HG02938 (cell line): Measurements from ENCODE around the gene UBL4A.

Experiments used
- ATAC-seq: cut with Tn5 transposase; IDR thresholded peaks from one replicate; pipeline ENCODE4 v1.9.1; 2021; ENCODE audit warnings: mild to moderate bottlenecking, moderate library complexity; ENCODE audit not compliant: unreplicated experiment

Gene UBL4A

DNA sequence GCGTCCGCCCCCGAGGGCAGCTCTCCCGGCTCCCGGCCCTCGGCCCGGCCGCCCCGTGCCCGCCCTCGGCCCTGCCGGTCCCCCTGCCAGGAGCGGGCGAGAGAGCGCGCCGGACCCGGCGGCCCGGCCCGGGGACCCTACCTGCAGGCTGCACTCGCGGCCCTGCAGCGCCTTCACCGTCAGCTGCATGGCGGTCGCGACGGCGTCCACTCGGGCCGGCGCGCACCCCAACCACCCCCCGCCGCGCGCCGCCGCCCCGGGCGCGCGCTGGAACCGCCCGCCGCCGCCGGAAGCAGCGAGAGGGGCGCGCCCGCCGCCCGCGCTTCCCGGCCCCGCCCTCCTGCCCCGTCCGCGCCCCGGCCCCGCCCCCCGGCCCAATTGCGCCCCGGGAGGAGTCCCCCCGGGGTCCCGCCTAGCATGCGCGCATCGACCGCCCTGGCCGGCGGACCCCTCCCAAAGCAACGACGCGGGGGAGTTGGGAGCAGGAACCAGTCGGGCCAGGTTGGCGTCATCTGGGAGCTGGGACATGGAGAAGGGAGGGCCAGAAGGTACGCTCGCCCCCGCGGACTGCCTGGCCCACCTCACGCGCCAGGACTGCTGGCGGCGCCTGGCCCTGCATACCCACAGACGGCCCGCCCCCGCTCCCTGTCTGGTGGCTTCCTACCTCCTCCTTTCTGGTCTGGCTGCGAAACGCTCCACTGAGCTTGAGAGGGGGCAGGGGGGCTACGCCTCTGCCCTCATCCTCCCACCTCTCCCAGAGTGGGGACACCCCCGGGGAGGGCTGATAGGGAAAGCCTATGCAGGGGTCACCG lies at the start of gene UBL4A:
UBL4A (minus strand) TSS at position 220 of the 812 bp plus-strand sequence; CDS start at position 189, 31 bp downstream.
- no peak for ATAC-seq

DNA sequence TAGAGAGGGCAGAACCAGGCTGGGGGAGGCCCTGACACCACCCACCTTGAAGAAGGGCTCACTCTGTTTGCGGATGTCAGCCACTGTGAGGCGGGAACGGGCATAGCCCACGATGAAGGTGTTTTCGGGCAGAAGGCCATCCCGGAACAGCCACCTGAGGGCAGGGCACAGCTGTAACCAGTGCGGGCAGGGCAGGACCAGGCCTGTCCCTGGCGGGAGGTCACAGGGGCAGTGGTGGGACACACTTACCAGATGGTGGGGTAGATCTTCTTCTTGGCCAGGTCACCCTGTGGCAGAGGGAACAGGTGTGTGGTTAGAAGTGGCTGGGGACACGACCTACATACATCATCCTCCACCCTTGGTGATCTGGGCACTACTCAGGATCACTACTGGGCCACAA lies 49.5 kb upstream of the UBL4A start:
- ATAC-seq, result no peak

DNA sequence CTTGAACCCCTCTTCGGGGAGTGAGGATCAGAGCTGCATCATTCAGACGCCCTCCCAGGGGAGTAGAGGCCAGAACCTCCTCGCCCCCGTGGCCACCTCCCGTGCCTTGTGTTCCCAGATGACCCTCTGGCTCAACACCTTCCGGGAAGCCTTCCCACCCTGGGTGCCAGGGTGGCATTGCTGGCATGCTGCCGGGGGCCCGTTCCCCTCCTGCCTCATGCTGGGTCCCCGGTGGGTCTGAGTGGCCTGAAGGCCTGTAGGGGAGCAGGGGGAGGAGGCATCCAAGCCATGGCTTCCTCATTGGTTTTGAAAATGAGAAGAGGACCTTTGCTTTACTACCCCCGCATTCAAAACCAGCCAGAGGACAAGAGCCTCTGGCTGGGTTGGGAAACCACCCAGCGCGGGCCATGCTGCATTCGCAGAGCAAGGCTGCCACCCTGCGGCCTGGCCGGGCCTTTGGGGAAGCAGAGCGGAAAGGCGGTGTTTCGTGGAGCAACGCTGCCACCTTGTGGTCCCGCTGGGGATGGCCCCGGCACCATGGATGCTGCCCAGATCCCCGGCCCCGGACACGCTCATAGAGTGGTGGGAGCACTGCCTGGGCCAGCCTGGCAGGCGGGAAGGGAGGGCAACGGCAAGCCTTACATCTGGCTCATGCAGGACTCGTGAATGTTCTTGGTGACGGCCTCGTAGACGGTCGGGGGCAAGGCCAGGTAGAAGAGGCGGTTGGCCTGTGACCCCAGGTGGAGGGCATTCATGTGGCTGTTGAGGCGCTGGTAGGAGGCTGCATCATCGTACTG lies 48.3 kb upstream of the UBL4A start:
- ATAC-seq, result peak; percentile 79

DNA sequence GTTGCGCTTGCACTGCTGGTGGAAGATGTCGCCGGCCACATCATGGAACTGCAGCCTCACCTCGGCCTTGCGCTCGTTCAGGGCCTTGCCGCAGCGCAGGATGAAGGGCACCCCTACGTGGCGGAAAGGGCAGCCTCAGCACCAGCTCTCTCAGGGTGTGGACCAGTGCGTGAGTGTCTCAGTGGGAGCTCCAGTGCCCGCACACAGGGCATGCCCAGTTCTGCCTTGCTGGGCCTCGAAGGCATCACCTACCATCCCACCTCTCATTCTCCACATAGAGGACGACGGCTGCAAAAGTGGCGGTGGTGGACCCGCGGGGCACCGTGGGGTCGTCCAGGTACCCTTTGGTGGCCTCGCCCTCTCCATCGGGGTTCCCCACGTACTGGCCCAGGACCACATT lies 46.3 kb upstream of the UBL4A start:
- ATAC-seq, result no peak

DNA sequence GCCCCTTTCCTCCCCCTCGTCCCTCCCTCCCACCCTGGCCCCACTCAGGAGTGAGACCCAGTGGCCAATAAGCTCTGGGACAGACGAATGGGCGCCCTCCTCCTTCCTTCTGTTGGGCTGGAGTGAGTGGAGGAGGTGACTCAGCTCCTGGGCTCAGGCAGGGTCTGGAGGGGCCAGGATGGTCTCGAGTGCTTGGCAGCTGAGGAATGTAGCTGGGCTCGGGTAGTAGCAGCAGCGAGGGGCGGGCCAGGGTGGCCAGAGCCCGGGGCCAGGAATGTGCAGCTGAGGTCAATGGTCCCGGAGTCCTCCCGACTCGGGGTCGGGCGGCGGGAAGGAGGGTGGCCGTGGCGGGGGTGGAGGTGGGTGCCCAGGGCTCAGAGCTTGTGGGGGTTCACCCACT lies 45.2 kb upstream of the UBL4A start:
- no peak for ATAC-seq

DNA sequence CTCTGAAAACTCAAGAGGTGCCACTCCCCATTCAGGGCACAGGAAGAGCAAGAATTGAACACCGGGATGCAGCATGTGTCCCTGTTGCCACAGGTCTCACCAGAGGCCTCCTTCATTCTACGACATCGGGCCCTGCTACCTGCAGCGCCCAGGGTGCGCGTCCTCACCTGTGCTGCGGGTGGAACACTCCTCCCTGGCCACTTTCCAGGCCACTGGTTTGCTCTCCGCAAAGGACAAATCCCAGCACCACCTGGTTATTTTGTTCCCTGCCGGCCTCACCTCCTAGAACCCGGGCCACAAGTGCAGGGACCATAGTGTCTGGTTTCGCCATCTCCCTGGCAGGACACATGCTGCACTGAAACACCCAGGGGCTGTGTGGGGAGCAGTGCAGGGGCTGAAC lies 43.9 kb upstream of the UBL4A start:
- ATAC-seq, result no peak

DNA sequence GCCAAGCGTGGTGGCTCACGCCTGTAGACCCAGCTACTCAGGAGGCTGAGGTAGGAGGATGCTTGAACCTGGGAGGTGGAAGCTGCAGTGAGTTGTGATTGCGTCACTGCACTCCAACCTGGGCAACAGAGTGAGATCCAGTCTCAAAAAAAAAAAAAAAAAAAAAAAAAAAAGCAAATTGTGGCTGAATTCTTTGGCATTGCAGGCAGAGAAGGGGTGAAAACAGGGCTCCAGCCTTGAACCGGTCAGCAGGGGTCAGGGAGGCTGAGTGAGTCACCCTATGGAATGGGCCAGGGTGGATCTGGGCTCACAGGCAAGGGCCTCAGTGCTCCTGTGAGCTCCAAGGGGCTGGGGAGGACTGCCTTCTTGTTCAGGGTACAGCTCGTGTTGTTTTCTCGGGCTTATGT lies 42.8 kb upstream of the UBL4A start:
- ATAC-seq, result no peak

DNA sequence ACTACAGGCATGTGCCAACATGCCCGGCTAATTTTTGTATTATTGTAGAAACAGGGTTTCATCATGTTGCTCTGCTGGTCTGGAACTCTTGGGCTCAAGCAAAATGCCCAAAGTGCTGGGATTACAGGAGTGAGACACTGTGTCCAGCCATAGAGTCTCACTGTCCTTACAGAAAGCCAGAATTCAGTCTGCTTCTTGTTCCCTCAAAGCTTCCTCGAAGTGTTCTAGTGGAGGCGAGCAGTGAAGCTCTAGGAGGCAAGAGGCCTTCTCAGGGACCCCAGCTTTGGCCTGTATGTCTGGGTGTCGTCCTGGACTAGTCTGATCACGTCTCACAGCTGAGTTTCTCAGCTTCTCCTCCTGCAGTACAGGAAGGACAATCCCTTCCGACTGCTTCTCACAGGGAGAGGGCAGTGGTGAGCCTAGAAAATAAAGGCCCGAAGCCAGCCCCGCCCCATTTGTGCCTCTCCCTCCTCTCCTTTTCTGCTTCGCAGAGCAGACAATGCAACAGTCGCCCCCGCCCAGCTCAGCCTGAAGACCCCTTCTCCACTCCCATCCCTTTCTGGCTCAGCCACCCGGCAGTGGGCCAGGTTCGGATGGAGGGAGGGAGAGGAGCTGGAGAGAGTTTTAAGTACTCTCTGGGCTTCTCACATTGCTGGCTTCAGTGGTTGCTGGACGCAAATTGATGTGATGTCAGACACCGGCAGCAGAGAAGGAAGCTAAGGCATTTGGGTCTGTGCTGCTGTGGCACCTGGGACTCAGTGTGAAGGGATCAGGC lies 40.7 kb upstream of the UBL4A start:
- peak; percentile 72 for ATAC-seq

DNA sequence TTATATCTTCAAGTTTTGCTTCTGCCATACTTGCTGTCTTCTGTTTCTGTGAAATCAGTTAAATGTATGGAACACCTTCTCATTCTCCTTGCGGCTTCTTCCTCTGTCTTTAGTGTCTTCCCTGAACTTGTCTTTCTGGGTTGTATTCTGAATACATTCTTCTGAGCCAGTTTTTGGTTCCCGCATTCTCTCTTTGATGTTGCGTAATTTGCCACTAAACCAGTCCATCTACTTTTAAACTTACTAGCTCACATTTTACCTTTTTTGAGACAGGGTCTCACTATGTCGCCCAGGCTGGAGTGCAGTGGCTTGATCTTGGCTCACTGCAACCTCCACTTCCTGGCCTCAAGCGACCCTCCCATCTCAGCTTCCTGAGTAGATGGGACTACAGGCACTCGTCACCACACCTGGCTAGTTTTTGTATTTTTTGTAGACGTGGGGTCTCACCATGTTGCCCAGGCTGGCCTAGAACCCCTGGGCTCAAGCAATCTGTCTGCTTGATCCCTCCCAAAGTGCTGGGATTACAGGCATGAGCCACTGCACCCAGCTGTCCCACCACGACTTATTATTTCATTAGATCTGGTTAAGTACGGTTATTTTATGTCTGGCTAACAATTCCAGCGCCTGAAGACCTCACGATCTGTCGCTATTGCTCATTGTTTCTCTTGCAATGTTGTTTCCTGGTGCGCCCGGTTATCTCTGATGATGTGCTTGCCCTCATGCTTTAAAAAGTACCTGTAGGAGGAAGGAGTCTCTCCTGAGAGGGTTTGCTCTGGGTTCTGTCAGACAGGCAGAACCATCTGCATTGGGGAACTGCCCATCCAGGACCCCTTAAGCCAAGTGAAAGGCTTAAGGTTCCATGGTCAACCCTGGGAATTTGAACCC lies 39.4 kb upstream of the UBL4A start:
- ATAC-seq, result no peak

DNA sequence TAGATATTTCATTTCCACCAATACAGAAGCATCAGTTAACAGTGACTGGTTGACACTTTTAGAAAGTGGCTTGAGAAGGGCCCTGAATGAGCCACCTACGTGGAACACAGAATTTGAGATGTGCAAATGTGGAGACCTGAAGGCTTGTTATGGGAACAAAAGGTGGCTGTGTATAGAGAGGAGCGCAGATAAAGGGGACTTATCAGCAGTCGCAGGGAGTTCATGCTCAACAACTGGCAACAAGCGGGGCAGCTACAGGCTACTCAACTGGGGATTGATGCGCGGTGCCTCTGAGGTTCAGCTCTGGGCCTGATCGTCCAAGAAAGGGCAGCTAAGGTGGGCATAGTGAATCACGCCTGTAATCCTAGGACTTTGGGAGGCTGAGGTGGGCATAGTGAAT lies 33.0 kb upstream of the UBL4A start:
- ATAC-seq, result no peak

DNA sequence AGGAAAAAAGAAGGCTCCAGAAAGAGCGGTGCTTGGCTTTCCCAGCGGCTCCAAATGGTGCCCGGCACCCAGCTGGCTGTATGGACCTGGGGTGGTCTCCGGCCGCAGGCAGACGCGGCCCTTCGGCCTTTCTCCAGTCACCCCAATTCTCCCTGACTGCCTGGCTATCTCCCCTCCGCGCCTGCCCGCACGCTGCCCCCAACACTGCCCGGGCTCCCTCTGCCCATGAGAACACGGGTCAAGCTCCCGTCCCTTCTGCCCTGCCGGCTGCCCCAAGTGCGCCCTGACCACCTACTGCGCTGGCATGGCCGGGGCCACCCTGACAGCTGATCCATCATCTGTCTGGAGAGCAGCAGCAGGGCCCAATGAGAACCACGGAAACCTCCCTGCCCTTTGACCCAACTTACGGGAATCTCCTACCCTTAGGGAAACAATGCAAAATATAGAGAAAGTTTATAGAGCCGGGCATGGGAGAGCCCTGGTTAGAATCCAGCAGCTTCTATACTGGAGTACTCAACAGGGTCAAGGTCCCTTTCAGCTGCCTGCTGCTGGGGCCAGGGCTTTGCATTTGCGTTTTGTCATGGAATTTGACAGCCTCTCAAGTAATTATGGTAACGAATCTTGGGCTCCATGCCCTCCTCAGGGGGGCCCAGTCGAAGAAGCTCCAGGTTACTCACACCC lies 30.8 kb upstream of the UBL4A start:
- ATAC-seq, result no peak

DNA sequence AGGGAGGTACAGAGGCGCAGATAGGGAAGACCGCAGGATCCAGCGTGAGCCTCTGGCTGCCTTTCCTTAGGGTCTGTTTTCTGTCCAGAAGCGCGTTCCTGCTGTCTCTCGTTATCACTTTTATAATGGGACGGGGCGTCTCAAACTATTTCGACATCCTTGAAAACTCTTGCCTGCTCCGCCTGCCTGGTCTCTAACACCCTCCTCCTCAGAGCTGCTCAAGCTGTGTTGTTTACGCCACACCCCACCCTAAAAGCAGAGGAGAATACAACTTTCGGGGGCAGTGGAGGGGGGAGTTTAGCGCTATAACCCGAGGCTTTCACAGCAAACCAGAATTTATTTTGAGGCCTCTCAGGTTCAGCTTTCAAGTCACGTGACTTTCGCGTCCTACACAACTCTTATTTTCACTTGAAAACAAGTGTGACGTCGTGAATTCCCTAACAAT lies 30.3 kb upstream of the UBL4A start:
- no peak for ATAC-seq

DNA sequence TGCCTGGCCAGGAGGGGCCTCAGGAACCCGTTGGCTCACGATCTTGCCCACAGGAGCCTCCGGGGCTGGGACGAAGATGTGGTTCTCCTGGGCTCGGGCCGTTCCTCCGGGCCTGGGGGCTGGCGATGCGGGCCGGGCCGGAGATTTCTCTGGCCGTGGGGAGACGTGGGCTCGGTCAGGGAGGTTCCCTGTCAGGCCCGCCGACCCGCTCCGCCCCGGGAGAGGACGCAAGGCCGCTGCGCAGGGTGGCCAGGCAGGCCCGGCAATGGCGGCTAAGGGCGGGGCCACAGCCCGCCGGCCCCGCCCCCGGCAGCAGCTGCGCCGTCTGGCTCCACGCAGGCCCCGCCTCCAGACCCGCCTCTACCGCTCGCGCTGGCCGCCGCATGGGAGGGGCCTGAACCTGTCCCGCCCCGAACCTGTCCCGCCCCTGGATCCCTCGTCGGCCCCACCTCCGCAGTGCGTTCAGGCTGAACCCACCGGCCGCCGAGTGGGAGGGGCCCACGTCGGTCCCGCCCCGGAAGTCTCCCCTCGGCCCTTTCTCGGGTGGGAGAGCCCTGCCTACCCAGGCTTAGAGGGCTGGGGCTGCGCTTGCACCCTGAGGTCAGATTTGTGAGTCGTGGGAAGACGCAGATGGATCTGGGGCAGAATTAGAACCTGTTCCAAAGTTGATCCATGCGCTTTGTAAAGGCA lies 29.7 kb upstream of the UBL4A start, which contains the start of gene FAM3A:
FAM3A (minus strand) TSS at position 267 of the 690 bp plus-strand sequence. CDS start 460 bp downstream, outside the sequence.
- peak; percentile 85 for ATAC-seq

DNA sequence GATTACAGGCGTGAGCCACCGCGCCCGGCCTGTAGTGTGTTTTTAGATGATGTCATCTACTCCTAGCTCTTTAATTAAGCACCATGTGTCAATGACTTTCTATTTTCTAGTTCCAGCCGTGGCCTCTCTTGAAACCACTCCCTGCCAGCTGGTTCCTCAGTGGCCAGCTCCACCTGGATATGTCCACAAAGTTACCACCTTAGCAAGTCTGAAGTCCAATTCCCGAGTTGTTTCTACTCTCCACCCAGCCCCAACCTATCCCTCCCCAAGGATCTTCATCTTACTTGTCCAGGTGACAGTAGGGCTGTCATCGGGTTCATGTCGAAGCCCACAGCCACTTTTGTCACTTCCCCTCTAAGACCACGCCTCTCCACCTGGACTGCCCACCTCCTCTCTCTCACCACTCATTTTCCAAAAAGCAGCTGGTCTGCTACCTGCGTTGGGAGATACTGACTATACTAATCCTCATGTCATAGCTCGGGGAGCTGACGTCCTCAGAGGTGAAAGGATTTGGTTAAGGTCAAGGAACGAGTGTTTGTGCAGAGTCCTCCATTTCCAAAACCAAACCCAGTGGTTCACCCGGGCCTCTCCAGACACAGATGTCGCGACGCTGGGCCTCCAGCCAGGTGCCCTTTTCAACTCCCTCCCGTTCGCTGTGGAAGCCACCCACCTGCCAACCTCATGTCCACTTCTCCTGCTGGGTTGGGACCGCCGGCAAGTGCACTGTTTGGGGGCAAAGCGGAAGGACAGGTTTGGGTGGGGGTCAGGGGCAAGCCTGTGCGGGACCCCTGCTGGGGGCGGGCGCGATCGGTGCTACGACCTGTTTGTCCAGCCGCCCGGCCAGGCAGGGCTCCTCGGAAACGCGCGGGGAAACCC lies 28.9 kb upstream of the UBL4A start:
- no peak for ATAC-seq

DNA sequence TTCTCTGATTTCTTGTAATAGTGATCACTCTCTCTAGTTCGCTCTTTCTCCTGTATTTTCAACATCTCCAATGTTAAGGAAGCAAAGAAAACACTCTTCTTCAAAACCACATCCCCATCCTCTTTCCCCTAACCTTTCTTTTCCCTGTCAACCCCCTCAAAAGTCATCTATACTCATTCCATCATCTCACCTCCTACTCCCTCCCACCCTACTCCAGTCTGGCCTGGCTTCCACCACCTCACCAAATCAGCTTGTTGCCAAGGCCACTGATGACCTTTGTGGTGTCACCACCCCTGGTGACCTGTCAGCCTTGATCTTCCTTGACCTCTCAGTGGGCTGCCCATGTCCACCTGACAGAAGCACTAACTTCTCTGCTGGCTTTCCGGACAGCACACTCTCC lies 27.3 kb upstream of the UBL4A start:
- ATAC-seq, result no peak

DNA sequence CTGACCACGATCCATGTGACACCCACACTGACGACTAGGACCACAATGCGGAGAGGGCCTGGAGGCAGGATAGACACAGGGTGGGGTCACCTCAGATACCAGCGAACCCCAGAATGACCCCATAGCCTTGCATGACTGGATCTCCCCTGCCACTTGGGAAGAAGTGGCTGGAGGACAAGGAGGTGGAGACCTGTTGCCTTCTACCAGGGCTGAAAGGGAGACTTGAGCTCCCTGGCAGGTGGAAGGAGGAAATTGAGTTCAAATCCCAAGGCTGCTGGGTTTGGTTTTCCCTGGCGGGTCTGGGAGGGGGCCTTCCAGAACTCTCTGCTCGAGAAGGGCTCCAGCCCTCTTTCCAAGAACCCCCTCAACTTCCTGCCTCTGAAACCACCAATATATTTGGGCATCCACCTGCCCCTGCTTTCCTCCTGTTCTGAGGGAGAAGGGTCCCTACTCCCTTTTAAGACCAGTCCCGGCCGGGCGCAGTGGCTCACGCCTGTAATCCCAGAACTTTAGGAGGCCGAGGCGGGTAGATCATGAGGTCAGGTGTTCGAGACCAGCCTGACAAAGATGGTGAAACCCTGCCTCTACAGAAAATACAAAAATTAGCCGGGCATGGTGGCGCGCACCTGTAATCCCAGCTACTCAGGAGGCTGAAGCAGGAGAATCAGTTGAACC lies 26.6 kb upstream of the UBL4A start:
- no peak for ATAC-seq

DNA sequence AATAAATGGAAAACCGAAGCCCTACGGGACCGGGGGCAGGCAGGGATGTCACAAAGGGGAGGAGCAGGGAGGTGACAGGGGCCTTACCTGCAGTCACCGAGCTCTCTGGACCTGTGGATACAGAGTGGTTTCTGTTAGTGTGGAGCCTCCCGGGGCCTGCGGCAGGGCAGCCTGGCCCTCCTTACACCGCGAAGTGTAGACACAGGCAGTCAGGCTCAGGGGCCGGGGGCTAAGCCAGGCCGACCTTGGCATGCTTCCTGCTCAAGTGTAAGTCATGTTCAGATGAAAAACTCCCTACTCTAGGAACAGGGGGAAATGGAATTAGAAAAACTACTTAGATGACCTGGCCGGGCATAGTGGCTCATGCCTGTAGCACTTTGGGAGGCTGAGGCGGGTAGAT lies 25.3 kb upstream of the UBL4A start:
- ATAC-seq, result no peak

DNA sequence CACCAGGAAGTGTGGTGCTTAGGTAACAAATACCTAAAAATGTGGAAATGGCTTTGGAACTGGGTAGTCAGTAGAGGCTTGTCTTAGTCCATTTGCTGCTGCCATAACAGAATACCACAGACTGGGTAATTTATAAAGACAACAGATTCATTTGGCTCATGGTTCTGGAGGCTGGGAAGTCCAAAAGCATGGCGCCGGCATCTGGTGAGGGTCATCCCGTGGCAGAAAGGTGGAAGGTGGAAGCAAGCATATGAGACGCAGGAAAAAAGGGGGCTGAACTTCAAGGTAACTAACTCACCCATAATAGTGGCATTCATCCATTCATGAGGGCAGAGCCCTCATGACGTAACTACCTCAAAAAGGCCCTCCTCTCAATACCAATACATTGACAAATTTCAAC lies 23.0 kb upstream of the UBL4A start:
- ATAC-seq, result no peak
